HepG2 (cell line): Measurements from ENCODE around the gene CEP131. TPM values are rescaled to one million over a fixed set of nuclear protein-coding genes. Genes with fewer than 3 reads are reported as not detected.

ENCODE experiments used
- ATAC-seq: fragments of 200-7000 bp; cut with Tn5 transposase; 3 replicates; pipeline ENCODE4 v1.9.1; 2020; ENCODE audit warnings: mild to moderate bottlenecking, moderate library complexity
- BruUV-seq: library from RNA; stranded (reverse); fragments of 400-500 nt; replicated peaks from 2 replicates; lab custom pipeline; 2021; lab: Mats Ljungman, UMichigan
- CTCF ChIA-PET: fragments of 300-600 bp; formaldehyde crosslinking; extraction: SDS; loops from one replicate; lab custom pipeline; 2021; ENCODE audit warnings: low total read pairs, inconsistent platforms, low intra/inter-chr PET ratio; lab: Yijun Ruan, JAX
- POLR2A ChIA-PET: fragments of 350-600 bp; sonication (Branson Sonifier 250); formaldehyde crosslinking; loops from one replicate; lab custom pipeline; 2020; ENCODE audit warnings: antibody characterized with exemption, inconsistent platforms; lab: Yijun Ruan, JAX
- DNase-seq: peaks from one replicate; pipeline ENCODE4 v3.0.0-alpha.2; 2015; ENCODE audit warnings: low spot score
- FAIRE-seq: peaks from 3 replicates; lab custom pipeline; 2011; peaks lifted over from hg19 to GRCh38; lab: Jason Lieb, UNC
- H2AFZ ChIP-seq: one replicate; pipeline ENCODE4 v1.6.1; 2011; ENCODE audit warnings: low read length, inconsistent platforms
- H3K27ac ChIP-seq: fragments of 300-600 bp; 3 replicates; pipeline ENCODE4 v1.8.0; 2011; ENCODE audit warnings: mixed run types, mild to moderate bottlenecking, mixed read lengths, low read length, inconsistent platforms; ENCODE audit not compliant: insufficient read depth; ENCODE audit errors: extremely low read length
- H3K27me3 ChIP-seq, 2 experiments: fragments of 200-600 bp in 1 of 2; 2 replicates in 1 of 2; 3 replicates in 1 of 2; pipeline versions ENCODE4 v1.6.0 to v1.8.0; 2011; ENCODE audit warnings: low read length in 2 of 2, mild to moderate bottlenecking in 2 of 2, moderate library complexity in 2 of 2, inconsistent platforms in 1 of 2; ENCODE audit not compliant: insufficient read depth in 2 of 2, control insufficient read depth in 1 of 2
- H3K36me3 ChIP-seq, 2 experiments: fragments of 200-600 bp in 1 of 2; replicated peaks in 1 of 2; 2 replicates in 1 of 2; 3 replicates in 1 of 2; pipeline versions ENCODE4 v1.5.1 to v1.8.0; 2011; ENCODE audit warnings: low read length in 2 of 2, inconsistent platforms in 1 of 2; ENCODE audit not compliant: insufficient read depth in 2 of 2, control insufficient read depth in 1 of 2
- H3K4me1 ChIP-seq: 2 replicates; pipeline ENCODE4 v1.5.1; 2012; ENCODE audit warnings: low read length, inconsistent platforms; ENCODE audit not compliant: insufficient read depth
- H3K4me2 ChIP-seq: 2 replicates; pipeline ENCODE4 v1.6.0; 2011; ENCODE audit warnings: low read depth, low read length, inconsistent platforms
- H3K4me3 ChIP-seq, 3 experiments: fragments of 200-600 bp in 1 of 3; sonication (generic), shearing (Covaris generic) in 1 of 3; replicated peaks in 1 of 3; 2 replicates each; pipeline ENCODE4 v1.5.1; 2011 to 2016; ENCODE audit warnings: low read length in 3 of 3, inconsistent platforms in 2 of 3, low read depth in 2 of 3, mild to moderate bottlenecking in 2 of 3, control low read depth in 1 of 3, mixed read lengths in 1 of 3; ENCODE audit not compliant: insufficient read depth in 1 of 3
- H3K79me2 ChIP-seq: one replicate; pipeline ENCODE4 v1.6.1; 2011; ENCODE audit warnings: low read length, inconsistent platforms; ENCODE audit not compliant: insufficient read depth
- H3K9ac ChIP-seq: 2 replicates; pipeline ENCODE4 v1.6.0; 2011; ENCODE audit warnings: mild to moderate bottlenecking, low read depth, low read length, inconsistent platforms; ENCODE audit not compliant: insufficient read depth
- H3K9me3 ChIP-seq: 2 replicates; pipeline ENCODE4 v1.5.1; 2012; ENCODE audit warnings: mild to moderate bottlenecking, low read length
- H4K20me1 ChIP-seq: 2 replicates; pipeline ENCODE4 v1.6.0; 2011; ENCODE audit warnings: inconsistent platforms, mild to moderate bottlenecking, low read length, moderate library complexity; ENCODE audit not compliant: insufficient read depth
- ARNT ChIP-seq: fragments of 450-650 bp; IDR thresholded peaks from 2 replicates; pipeline ENCODE4 v1.6.1; 2017
- BRCA1 ChIP-seq: sonication (generic); formaldehyde crosslinking; IDR thresholded peaks from 2 replicates; pipeline ENCODE4 v1.4.0; 2020; ENCODE audit warnings: missing genetic modification reagents
- FOXK1 ChIP-seq: sonication (generic); formaldehyde crosslinking; IDR thresholded peaks from 2 replicates; pipeline ENCODE4 v1.4.0; 2020; ENCODE audit warnings: low read depth, missing genetic modification reagents, borderline replicate concordance
- HOXD1 ChIP-seq: sonication (generic); formaldehyde crosslinking; IDR thresholded peaks from 2 replicates; pipeline ENCODE4 v1.5.0; 2020; ENCODE audit warnings: missing genetic modification reagents
- KDM6A ChIP-seq: IDR thresholded peaks from 2 replicates; pipeline ENCODE4 v1.6.1; 2016; ENCODE audit warnings: low read depth
- RFX3 ChIP-seq: IDR thresholded peaks from 2 replicates; pipeline ENCODE4 v1.6.1; 2016; ENCODE audit warnings: missing biosample characterization, missing genetic modification reagents
- SNAI1 ChIP-seq: sonication (generic); formaldehyde crosslinking; IDR thresholded peaks from 2 replicates; pipeline ENCODE4 v1.5.0; 2020; ENCODE audit warnings: mild to moderate bottlenecking, missing genetic modification reagents, borderline replicate concordance
- WIZ ChIP-seq: sonication (generic); formaldehyde crosslinking; IDR thresholded peaks from 2 replicates; pipeline ENCODE4 v1.5.1; 2020; ENCODE audit warnings: mild to moderate bottlenecking, missing genetic modification reagents
- ZNF30 ChIP-seq: sonication (generic); formaldehyde crosslinking; IDR thresholded peaks from 2 replicates; pipeline ENCODE4 v1.5.0; 2020; ENCODE audit warnings: mild to moderate bottlenecking, missing genetic modification reagents
- ZNF326 ChIP-seq: sonication (generic); formaldehyde crosslinking; IDR thresholded peaks from 2 replicates; pipeline ENCODE4 v1.4.0; 2020; ENCODE audit warnings: missing genetic modification reagents, borderline replicate concordance
- ZNF33A ChIP-seq: sonication (generic); formaldehyde crosslinking; IDR thresholded peaks from 2 replicates; pipeline ENCODE4 v1.5.1; 2020; ENCODE audit warnings: missing genetic modification reagents, mild to moderate bottlenecking, moderate library complexity, borderline replicate concordance
- ZNF773 ChIP-seq: sonication (generic); formaldehyde crosslinking; IDR thresholded peaks from 2 replicates; pipeline ENCODE4 v1.4.0; 2020; ENCODE audit warnings: missing genetic modification reagents, borderline replicate concordance
- ZSCAN21 ChIP-seq: sonication (generic); formaldehyde crosslinking; IDR thresholded peaks from 2 replicates; pipeline ENCODE4 v1.8.0; 2022; ENCODE audit warnings: mild to moderate bottlenecking, missing genetic modification reagents, moderate library complexity, borderline replicate concordance
- ZSCAN30 ChIP-seq: sonication (generic); formaldehyde crosslinking; IDR thresholded peaks from 2 replicates; pipeline ENCODE4 v1.5.0; 2020; ENCODE audit warnings: mild to moderate bottlenecking, missing genetic modification reagents
- WGBS: methylation state at CpG from one replicate; pipeline ENCODE4 v1.1.6; 2017; ENCODE audit warnings: low lambda C conversion rate; 5-methylcytosine and 5-hydroxymethylcytosine counted together
- in situ Hi-C: cut with HindIII; loops from 2 replicates; pipeline ENCODE4 v1.10.0; 2017; ENCODE audit warnings: low pct_unique_long_range_greater_than_20kb; ENCODE audit not compliant: extremely low pct_ligation_motif_present
- intact Hi-C: fragments of 100-400 bp; cut with micrococcal nuclease; formaldehyde crosslinking; loops from one replicate; pipeline ENCODE4 v1.10.0; 2022; ENCODE audit not compliant: unreplicated experiment
- polyA plus RNA-seq, 8 experiments: library from polyadenylated mRNA; depleted of rRNA in 3 of 8; stranded (reverse) in 7 of 8; unstranded in 1 of 8; fragments of >200 nt; fragmentation: Illumina TruSeq in 4 of 8; extraction: Trizol in 4 of 8; gene quantifications; 2 replicates each; pipeline versions ENCODE4 v1.2.1 to v1.2.3, GENCODE V29; 2011 to 2016; ENCODE audit warnings: low read depth in 4 of 8, missing spikeins in 1 of 8, mixed read lengths in 1 of 8; ENCODE audit not compliant: insufficient read depth in 1 of 8
- total RNA-seq, 5 experiments: library from RNA; depleted of rRNA; stranded (reverse); fragments of >200 nt; fragmentation: Illumina TruSeq; extraction: Trizol; gene quantifications; 2 replicates each; pipeline ENCODE4 v1.2.3, GENCODE V29; 2016; ENCODE audit warnings: low read depth in 1 of 5
- TF ChIP-seq, protein P1 (sequence below): sonication (generic); formaldehyde crosslinking; IDR thresholded peaks from 2 replicates; pipeline ENCODE4 v1.4.0; 2020; ENCODE audit warnings: missing genetic modification reagents, borderline replicate concordance
- TF ChIP-seq, protein P2 (sequence below): sonication (generic); formaldehyde crosslinking; IDR thresholded peaks from one replicate; pipeline ENCODE4 v1.5.1; 2020; ENCODE audit warnings: mild to moderate bottlenecking, missing genetic modification reagents; ENCODE audit errors: not compliant biosample characterization

CEP131 gene
- total and polyA plus RNA-seq, 2 of the 13 experiments (the other 11 are each of a cell fraction or from before 2014, with no cell fraction given), result 5.0 to 16.8 TPM

DNA sequence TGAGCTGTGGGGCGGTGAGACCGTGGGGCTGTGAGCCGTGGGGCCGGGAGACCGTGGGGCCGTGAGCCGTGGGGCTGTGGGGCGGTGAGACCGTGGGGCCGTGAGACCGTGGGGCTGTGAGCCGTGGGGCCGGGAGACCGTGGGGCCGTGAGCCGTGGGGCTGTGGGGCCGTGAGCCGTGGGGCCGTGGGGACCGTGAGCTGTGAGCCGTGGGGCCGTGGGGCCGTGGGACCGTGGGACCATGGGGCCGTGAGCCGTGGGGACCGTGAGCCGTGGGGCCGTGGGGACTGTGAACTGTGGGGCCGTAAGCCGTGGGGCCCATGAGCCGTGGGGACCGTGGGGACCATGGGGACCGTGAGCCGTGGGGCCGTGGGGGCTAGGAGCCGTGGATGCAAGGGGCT is 82.1 kb downstream of the CEP131 start:
- no peaks in the 10 kb centered on the region for H3K36me3 ChIP-seq
- FAIRE-seq (no peak), DNase-seq (no peak), ATAC-seq (no peak)
- CTCF ChIA-PET, result no interaction called here
- H3K27ac ChIP-seq, result no peak overlapping the region
- H3K9ac ChIP-seq, result no peak overlapping the region
- no peak overlapping the region for H2AFZ ChIP-seq
- no peak overlapping the region for H3K4me2 ChIP-seq
- no peak overlapping the region for H3K4me3 ChIP-seq
- intact Hi-C loops, result loop anchor here (5.0 kb wide), 2 partner anchors 62 to 82 kb away; partner anchors contain the start of gene CEP131
- peaks cover 31% of the 10 kb centered on the region for H3K4me1 ChIP-seq
- POLR2A ChIA-PET, result no interaction called here
- BruUV-seq, result no TSS peak
- no peaks in the 10 kb centered on the region for H3K27me3 ChIP-seq
- in situ Hi-C loops, result loop anchor here (5.0 kb wide), 2 partner anchors 52 to 87 kb away; no protein-coding TSS in a partner anchor
- H4K20me1 ChIP-seq, result no peaks in the 10 kb centered on the region
- no peaks in the 10 kb centered on the region for H3K9me3 ChIP-seq
- H3K79me2 ChIP-seq, result no peaks in the 10 kb centered on the region
- WGBS, result 86% methylated on average over 34 of the region's 37 CpGs
- TF ChIP-seq KDM6A (CRISPR knock-in tag), result no peak
- no peak for TF ChIP-seq FOXK1 (CRISPR knock-in tag)
- TF ChIP-seq ZNF773 (CRISPR knock-in tag), result no peak
- TF ChIP-seq ZNF30 (CRISPR knock-in tag), result no peak
- no peak for TF ChIP-seq RFX3 (CRISPR knock-in tag)
- no peak for TF ChIP-seq BRCA1 (CRISPR knock-in tag)
- no peak for TF ChIP-seq ZSCAN30 (CRISPR knock-in tag)
- TF ChIP-seq, protein P1, sequence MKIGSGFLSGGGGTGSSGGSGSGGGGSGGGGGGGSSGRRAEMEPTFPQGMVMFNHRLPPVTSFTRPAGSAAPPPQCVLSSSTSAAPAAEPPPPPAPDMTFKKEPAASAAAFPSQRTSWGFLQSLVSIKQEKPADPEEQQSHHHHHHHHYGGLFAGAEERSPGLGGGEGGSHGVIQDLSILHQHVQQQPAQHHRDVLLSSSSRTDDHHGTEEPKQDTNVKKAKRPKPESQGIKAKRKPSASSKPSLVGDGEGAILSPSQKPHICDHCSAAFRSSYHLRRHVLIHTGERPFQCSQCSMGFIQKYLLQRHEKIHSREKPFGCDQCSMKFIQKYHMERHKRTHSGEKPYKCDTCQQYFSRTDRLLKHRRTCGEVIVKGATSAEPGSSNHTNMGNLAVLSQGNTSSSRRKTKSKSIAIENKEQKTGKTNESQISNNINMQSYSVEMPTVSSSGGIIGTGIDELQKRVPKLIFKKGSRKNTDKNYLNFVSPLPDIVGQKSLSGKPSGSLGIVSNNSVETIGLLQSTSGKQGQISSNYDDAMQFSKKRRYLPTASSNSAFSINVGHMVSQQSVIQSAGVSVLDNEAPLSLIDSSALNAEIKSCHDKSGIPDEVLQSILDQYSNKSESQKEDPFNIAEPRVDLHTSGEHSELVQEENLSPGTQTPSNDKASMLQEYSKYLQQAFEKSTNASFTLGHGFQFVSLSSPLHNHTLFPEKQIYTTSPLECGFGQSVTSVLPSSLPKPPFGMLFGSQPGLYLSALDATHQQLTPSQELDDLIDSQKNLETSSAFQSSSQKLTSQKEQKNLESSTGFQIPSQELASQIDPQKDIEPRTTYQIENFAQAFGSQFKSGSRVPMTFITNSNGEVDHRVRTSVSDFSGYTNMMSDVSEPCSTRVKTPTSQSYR, result no peak
- no peak for TF ChIP-seq ZNF326 (CRISPR knock-in tag)
- TF ChIP-seq ZNF33A, result no peak
- no peak for TF ChIP-seq ARNT
- no peak for TF ChIP-seq ZSCAN21 (CRISPR knock-in tag)
- TF ChIP-seq SNAI1 (CRISPR knock-in tag), result no peak
- TF ChIP-seq, protein P2, sequence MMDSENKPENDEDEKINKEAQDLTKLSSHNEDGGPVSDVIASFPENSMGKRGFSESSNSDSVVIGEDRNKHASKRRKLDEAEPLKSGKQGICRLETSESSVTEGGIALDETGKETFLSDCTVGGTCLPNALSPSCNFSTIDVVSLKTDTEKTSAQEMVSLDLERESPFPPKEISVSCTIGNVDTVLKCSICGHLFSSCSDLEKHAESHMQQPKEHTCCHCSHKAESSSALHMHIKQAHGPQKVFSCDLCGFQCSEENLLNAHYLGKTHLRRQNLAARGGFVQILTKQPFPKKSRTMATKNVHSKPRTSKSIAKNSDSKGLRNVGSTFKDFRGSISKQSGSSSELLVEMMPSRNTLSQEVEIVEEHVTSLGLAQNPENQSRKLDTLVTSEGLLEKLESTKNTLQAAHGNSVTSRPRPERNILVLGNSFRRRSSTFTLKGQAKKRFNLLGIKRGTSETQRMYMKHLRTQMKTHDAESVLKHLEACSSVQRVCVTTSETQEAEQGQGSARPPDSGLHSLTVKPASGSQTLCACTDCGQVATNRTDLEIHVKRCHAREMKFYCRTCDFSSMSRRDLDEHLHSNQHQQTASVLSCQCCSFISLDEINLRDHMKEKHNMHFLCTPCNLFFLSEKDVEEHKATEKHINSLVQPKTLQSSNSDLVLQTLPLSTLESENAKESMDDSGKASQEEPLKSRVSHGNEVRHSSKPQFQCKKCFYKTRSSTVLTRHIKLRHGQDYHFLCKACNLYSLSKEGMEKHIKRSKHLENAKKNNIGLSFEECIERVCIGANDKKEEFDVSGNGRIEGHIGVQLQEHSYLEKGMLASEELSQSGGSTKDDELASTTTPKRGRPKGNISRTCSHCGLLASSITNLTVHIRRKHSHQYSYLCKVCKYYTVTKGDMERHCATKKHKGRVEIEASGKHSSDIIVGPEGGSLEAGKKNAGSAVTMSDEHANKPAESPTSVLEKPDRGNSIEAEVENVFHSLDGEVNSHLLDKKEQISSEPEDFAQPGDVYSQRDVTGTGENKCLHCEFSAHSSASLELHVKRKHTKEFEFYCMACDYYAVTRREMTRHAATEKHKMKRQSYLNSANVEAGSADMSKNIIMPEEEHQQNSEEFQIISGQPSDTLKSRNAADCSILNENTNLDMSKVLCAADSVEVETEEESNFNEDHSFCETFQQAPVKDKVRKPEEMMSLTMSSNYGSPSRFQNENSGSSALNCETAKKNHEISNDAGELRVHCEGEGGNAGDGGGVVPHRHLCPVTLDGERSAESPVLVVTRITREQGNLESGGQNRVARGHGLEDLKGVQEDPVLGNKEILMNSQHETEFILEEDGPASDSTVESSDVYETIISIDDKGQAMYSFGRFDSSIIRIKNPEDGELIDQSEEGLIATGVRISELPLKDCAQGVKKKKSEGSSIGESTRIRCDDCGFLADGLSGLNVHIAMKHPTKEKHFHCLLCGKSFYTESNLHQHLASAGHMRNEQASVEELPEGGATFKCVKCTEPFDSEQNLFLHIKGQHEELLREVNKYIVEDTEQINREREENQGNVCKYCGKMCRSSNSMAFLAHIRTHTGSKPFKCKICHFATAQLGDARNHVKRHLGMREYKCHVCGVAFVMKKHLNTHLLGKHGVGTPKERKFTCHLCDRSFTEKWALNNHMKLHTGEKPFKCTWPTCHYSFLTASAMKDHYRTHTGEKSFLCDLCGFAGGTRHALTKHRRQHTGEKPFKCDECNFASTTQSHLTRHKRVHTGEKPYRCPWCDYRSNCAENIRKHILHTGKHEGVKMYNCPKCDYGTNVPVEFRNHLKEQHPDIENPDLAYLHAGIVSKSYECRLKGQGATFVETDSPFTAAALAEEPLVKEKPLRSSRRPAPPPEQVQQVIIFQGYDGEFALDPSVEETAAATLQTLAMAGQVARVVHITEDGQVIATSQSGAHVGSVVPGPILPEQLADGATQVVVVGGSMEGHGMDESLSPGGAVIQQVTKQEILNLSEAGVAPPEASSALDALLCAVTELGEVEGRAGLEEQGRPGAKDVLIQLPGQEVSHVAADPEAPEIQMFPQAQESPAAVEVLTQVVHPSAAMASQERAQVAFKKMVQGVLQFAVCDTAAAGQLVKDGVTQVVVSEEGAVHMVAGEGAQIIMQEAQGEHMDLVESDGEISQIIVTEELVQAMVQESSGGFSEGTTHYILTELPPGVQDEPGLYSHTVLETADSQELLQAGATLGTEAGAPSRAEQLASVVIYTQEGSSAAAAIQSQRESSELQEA (CRISPR knock-in tag), result no peak
- TF ChIP-seq WIZ, result no peak
- TF ChIP-seq HOXD1 (CRISPR knock-in tag), result no peak
